ENCODE measurements around the gene KIF2C.
"Not testable (repeated sequence)": the region's sequence is repeated elsewhere in the genome, so short reads cannot be mapped to it uniquely, and the experiment has no call there.

The KIF2C gene

DNA sequence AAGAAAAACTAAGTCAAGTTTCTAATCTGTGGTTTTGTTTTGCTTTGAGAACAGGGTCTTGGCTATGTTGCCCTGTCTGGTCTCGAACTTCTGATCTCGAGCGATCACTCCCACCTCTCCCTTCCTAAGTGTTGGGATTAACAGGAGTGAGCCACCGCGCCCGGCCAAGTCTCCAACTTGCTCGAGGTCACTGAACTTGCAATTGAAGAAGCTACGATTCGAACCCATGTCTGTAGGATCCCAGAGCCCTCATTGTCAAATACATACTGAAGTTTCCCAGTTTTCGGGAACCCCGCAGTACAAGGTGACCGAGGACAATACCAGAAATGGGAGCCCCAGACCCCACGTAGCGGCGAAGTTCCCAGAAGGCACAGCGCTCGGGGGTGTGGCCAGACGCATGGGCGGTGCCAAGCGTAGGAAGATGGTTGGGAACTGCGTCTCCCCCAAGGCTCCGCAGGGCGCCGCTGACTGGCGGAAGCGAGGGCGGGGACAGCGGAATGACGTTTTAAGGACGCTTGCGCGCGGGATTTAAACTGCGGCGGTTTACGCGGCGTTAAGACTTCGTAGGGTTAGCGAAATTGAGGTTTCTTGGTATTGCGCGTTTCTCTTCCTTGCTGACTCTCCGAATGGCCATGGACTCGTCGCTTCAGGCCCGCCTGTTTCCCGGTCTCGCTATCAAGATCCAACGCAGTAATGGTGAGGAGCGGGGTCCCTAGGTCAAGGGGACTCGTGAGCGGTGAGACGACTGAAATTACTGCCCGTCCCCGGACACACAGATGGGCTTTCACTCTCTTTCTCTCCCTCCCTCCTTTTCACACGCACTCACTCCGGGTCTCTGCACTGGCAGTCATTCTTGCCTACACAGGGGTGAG is at the start of gene KIF2C:
Gene KIF2C (plus strand): TSS at position 531 of the 872 bp plus-strand sequence. CDS start 96 bp downstream, at position 627.
- peak; percentile 97 for DNase-seq (ENCODE audit: low spot score)

DNA sequence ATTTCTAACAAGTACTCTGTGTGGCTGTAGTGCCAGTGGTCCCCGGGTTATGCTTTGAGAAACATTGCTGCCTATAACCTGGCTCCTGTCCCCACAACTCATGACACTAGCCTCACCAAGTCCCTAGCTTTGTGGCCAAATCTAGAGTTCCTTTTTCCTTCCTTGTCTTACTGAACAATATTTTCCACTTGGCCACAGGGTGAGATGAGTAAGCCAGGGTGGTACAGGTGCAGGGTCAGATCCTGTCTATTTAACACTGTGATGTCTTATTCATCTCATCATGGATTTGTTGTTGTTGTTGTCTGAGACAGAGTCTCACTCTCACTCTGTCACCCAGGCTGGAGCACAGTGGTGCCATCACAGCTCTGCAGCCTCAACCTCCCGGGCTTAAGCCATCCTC is 46.5 kb upstream of the KIF2C start:
- no peak for DNase-seq (ENCODE audit: low spot score)

DNA sequence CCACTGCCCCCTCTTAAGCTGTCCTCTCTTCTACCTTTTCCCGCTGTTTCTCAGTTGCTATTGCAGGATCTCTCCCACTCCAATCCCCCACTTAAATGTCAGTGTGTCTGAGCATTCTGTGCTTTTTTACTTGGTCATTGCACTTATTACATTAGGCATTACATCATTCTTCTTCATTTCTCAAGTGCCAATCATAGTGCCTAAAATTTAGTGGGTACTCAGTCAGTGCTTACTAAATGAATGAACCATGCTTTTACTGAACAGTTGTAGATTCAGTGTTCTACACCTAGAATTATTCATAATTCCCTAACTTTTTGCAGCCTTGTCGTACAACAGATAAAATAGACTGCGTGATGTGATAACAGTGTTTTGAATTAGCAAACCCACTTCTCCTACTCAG is 45.7 kb upstream of the KIF2C start:
- no peak for DNase-seq (ENCODE audit: low spot score)

GRCh38 chr1:44694863-44695478 is 44.7 kb upstream of the KIF2C start:
- DNase-seq (ENCODE audit: low spot score): no peak

DNA sequence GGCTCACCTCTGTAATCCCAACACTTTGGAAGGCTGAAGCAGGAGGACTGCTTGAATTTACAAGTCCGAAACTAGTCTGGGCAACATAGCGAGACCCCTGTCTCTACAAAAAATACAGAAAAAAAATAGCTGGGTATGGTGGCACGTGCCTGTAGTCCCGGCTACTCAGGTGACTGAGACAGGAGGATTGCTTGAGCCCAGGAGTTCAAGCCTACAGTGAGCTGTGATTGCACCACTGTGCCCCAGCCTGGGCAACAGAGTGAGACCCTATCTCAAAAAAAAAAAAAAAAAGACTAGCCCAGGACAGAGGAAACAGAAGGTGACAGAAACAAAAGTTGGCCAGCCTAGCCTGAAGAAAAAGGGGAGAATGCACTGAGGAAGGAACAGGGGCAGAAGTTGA is 44.0 kb upstream of the KIF2C start:
- DNase-seq (ENCODE audit: low spot score): no peak

DNA sequence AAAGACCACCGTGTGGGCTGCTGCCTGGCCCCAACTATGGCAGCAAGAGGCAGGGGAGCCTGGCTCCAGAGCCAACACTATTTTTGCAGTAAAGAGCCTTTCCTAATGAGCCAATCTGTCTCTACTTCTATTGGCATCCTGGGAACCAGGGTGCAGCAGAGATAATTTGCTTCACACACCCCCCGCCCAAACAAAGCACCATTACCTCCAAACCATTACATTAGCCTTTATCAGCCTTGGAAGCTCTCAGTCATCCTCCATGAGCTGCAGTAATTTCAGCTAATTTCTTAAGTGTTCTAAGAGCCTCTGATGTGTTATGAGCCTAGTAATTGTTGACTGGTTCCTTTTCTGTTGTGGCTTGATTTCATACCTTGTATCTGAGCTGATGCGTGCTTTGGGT is 43.5 kb upstream of the KIF2C start:
- no peak for DNase-seq (ENCODE audit: low spot score)

- DNase-seq (ENCODE audit: low spot score): no peak
Measured at GRCh38 chr1:44696789-44697345, 42.8 kb upstream of the KIF2C start.

DNA sequence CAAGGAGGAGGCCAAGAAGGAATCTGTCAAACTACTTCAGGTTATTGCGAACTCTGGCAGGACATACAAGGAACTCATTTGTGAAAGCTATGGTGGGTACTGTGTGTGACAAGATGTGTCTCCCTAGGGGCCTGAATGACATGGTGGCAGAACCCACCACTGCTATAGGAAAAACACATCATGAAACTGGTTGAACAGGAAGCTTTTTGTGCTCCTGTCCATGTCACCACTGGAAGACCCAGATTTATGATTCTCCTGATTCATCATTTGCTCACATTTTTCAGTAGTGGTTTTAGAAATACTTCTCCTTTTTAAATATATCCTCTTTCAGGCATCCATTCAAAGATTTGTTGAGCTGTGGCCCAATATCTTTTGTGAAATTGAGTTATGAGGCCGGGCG is 41.5 kb upstream of the KIF2C start:
- DNase-seq (ENCODE audit: low spot score): no peak

DNA sequence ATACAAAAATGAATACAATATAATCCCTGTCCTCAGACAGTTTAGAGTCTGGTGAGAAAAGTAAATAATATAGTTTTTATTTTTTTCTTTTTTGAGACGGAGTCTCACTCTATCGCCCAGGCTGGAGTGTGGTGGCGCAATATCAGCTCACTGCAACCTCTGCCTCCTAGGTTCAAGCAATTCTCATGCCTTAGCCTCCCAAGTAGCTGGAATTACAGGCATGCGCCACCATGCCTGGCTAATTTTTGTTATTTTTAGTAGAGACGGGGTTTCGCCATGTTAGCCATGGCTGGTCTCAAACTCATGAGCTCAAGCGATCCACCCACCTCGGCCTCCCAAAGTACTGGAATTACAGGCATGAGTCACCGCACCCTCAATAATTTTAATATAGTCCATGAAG is 40.3 kb upstream of the KIF2C start:
- DNase-seq (ENCODE audit: low spot score): not testable (repeated sequence)

- no peak for DNase-seq (ENCODE audit: low spot score)
Measured at GRCh38 chr1:44700573-44700972, 39.1 kb upstream of the KIF2C start.

- DNase-seq (ENCODE audit: low spot score): no peak
Measured at GRCh38 chr1:44701141-44701573, 38.5 kb upstream of the KIF2C start.

GRCh38 chr1:44705470-44705869 is 34.2 kb upstream of the KIF2C start:
- DNase-seq (ENCODE audit: low spot score): no peak

DNA sequence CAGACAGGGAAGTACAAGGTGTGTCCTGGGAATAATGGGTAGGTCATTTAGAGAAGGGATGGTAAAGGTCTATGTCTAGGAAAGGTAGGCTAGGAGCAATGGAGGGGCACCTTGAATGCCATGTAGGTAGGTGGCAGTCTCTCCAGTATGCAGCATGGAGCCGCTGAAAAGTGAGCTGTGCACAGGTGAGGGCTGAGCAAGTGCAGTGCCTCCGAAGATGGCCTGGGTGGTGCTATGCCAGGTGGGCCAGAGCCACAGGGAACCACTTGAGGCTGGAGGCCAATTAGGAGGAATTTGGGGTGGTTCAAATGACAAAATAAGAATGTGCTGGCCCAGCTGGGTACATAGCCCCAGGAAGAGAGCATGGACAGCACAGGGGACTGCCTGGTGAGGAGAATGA is 33.7 kb upstream of the KIF2C start:
- DNase-seq (ENCODE audit: low spot score): no peak

DNA sequence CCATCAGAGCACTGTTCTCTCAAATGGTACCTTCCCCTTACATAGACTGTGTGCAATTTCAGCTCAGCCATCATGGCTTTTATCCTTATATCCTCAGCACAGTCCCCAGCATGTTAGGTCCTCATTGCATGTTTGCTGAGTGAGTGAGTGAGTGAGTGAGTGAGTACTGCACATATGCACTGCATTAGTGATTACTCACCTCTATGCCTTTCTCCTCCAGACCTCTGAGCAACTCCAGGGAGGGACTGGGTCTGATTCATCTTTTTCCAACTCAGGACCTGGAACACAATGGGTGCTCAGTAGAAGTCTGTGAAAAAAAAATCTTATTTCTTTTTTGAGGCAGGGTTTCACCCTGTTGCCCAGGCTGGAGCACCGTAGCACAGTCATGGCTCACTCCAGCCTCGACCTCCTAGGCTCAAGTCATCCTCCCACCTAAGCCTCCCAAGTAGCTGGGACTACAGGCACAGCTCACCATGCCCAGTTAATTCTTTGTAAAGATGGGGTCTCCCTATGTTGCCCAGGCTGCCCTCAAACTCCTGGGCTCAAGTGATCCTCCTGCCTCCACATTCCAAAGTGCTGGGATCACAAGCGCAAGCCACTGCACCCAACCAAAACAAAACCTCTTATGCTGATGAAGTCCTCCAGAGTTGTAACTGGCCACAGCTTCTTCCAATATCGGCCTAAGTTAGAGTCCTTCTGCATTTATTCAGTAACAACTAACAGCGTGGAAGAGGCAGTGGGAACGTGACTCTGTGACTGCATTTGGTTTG is 32.3 kb upstream of the KIF2C start:
- peak; percentile 81 for DNase-seq (ENCODE audit: low spot score)

GRCh38 chr1:44707959-44708831 is 31.4 kb upstream of the KIF2C start:
- DNase-seq (ENCODE audit: low spot score): peak; percentile 55

DNA sequence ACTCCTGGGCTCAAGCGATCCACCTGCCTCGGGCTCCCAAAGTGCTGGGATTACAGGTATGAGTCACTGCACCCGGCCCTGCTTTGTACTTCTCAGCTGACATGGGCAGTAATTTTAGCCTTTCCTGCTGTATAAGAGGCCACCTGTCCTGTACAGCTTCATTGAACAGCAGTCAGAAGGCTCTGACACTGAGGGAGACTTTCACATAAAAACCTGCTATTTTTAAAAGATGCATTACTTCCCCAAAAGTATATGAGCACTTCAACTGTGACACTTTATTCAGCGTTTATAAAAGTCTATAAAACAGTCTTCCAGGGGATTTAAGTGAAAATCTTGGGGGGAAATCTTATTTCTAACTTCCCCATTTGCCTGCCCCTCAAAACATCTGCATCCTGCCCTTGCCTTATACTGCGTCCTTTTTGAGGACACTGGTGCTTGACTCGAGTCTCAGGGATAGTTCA is 26.3 kb upstream of the KIF2C start:
- no peak for DNase-seq (ENCODE audit: low spot score)

- DNase-seq (ENCODE audit: low spot score): no peak
Measured at GRCh38 chr1:44714532-44714931, 25.1 kb upstream of the KIF2C start.

DNA sequence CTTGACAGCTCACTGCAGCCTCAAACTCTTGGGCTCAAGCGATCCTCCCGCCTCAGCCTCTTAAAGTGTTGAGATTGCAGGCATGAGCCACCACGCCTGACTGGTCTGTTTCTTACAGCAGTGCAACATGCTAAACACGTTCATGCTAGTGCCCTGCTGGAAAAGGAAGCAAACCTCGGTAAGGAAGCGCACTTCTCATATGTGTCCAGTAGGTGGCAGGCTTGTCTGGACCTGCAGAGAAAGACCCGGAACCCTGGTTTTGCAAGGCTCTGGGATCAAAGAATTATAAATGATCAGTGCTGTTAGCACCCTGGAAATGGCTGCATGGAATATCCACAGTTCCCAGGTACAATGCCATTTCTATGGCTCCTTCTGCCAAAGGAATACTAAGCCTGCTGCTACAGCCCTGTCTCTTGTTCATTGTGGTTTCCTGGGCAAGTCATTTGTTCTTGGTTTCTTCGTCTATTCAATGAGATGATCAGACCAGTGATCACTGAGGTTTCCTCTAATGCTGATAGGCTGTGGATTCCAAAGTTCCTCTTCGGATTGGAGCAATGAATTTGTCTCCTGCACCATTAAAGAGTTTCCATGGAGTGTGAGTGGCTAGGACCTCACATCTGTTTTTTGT is 24.6 kb upstream of the KIF2C start:
- peak; percentile 50 for DNase-seq (ENCODE audit: low spot score)

- no peak for DNase-seq (ENCODE audit: low spot score)
Measured at GRCh38 chr1:44717156-44717555, 22.5 kb upstream of the KIF2C start.

DNA sequence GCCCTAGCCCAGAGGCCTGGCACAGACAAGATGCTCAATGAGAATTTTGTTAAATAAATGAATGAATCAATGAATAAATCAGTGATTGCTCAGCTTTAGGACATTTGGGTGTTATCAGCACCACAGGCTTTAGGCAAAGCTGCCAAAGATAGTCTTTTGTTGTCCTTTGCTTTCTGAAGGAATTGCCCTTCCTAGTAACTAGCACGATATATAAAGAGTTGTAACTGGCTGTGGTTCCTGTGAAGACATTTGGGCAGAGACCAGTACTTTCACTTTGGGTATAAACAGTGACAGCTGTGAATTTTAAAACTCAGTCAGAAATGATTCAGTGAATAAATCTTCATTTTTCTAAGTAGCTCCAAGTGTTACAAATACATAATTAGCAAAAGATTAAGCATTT is 22.0 kb upstream of the KIF2C start:
- DNase-seq (ENCODE audit: low spot score): no peak

GRCh38 chr1:44718091-44718490 is 21.5 kb upstream of the KIF2C start:
- DNase-seq (ENCODE audit: low spot score): no peak
